Right cardiac atrium (tissue), 5 donors: Measurements from ENCODE around the gene DEGS2. TPM values are rescaled to one million over a fixed set of nuclear protein-coding genes. Genes with fewer than 3 reads are reported as not detected.

Experiments
- ATAC-seq, 2 donors: fragments of 200-7000 bp; cut with Tn5 transposase; one replicate each; pipeline versions ENCODE4 v1.8.0 to v1.9.1; 2020; ENCODE audit warnings: moderate library complexity in 2 of 2, mild to moderate bottlenecking in 1 of 2
- DNase-seq, 3 donors: peaks; one replicate each; pipeline ENCODE4 v3.0.0-alpha.2; 2020
- H3K27ac ChIP-seq: one replicate; pipeline ENCODE4 v1.5.1; 2013; ENCODE audit warnings: mild to moderate bottlenecking, low read length, control low read depth, moderate library complexity
- H3K27me3 ChIP-seq: one replicate; pipeline ENCODE4 v1.6.1; 2013; ENCODE audit not compliant: control insufficient read depth, insufficient read depth
- H3K4me1 ChIP-seq: one replicate; pipeline ENCODE4 v1.6.1; 2013; ENCODE audit warnings: low read length; ENCODE audit not compliant: control insufficient read depth, insufficient read depth
- H3K4me3 ChIP-seq: one replicate; pipeline ENCODE4 v1.5.1; 2013; ENCODE audit warnings: low read length, control low read depth
- H3K9me3 ChIP-seq: one replicate; pipeline ENCODE4 v1.6.1; 2013; ENCODE audit warnings: low read length; ENCODE audit not compliant: control insufficient read depth
- WGBS: extraction: QIAGEN DNeasy Blood & Tissue Kit; methylation state at CpG from one replicate; pipeline ENCODE4 v1.1.7; 2013; 5-methylcytosine and 5-hydroxymethylcytosine counted together
- intact Hi-C, 4 donors: fragments of 100-400 bp; cut with DNase I; formaldehyde crosslinking; loops; one replicate each; pipeline versions ENCODE4 v1.11.0 to v1.14.0; 2022 to 2023
- polyA plus RNA-seq: library from polyadenylated mRNA; stranded (reverse); fragments of 200-250 nt; gene quantifications from one replicate; pipeline ENCODE4 v1.2.3, GENCODE V29; 2013
- total RNA-seq, 4 donors: library from RNA; stranded (reverse); fragmentation: NEBNext Ultra II Directional; extraction: Animal tissue kit (Norgen Biotek cat#: 25700); gene quantifications; one replicate each; pipeline ENCODE4 v1.2.1, GENCODE V29; 2021
- donor health status: healthy with polysubstance abuse.
- donor health status: DM: no; HTN: yes; CAD: no.
- donor health status: DM: no; HTN: no; CAD: no.
- donor health status: DM: no; HTN: yes; CAD: no; lungs with severe emphysema.
- donor health status: DM: yes; HTN: yes; CAD: no.

DEGS2 gene
- total and polyA plus RNA-seq, 5 donors: 0.11 to 0.42 (median 0.30) TPM; not detected in 1

- Histone ChIP-seq H3K27me3 (no peaks in the 10 kb centered on the region), H3K4me1 (peaks cover 22% of the 10 kb centered on the region), H3K9me3 (no peaks in the 10 kb centered on the region), H3K4me3 (no peak overlapping the region), H3K27ac (no peak overlapping the region)
- ATAC-seq (peak in 1 of 2 donors; percentile 10), DNase-seq (no peak)
- intact Hi-C loops: loop anchor here in 3 of 4 donors (5.0 to 10.0 kb wide), 3 partner anchors 54 to 127 kb away; no protein-coding TSS in a partner anchor
- 77% methylated on average over 10 of the region's 10 CpGs for WGBS
Observed at GRCh38 chr14:100108840-100109593, 50.4 kb downstream of the DEGS2 start.

GRCh38 chr14:100108042-100108825 lies 51.2 kb downstream of the DEGS2 start:
- intact Hi-C loops: loop anchor here in 3 of 4 donors (5.0 to 10.0 kb wide), 3 partner anchors 53 to 126 kb away; no protein-coding TSS in a partner anchor
- no peaks in the 10 kb centered on the region for H3K27me3 ChIP-seq
- no peak overlapping the region for H3K27ac ChIP-seq
- ATAC-seq (peak; percentile 75 to 84), DNase-seq (peak; percentile 87 to 94 (median 93))
- peaks cover 28% of the 10 kb centered on the region for H3K4me1 ChIP-seq
- no peaks in the 10 kb centered on the region for H3K9me3 ChIP-seq
- WGBS: 25% methylated on average over 13 of the region's 13 CpGs
- H3K4me3 ChIP-seq: no peak overlapping the region

GRCh38 chr14:100107236-100107635 lies 52.2 kb downstream of the DEGS2 start:
- 84% methylated on average over 5 of the region's 5 CpGs for WGBS
- no peak overlapping the region for H3K27ac ChIP-seq
- no peaks in the 10 kb centered on the region for H3K9me3 ChIP-seq
- H3K27me3 ChIP-seq: no peaks in the 10 kb centered on the region
- ATAC-seq (peak in 1 of 2 donors; percentile 20), DNase-seq (peak in 1 of 3 donors; percentile 38)
- peaks cover 31% of the 10 kb centered on the region for H3K4me1 ChIP-seq
- intact Hi-C loops: loop anchor here (2.0 to 10.0 kb wide), 4 partner anchors 52 to 125 kb away; no protein-coding TSS in a partner anchor
- H3K4me3 ChIP-seq: no peak overlapping the region

- peak overlapping the region; percentile 4 for H3K27ac ChIP-seq
- no peaks in the 10 kb centered on the region for H3K27me3 ChIP-seq
- intact Hi-C loops: loop anchor here (2.0 to 10.0 kb wide), 4 partner anchors 52 to 124 kb away; no protein-coding TSS in a partner anchor
- H3K4me3 ChIP-seq: no peak overlapping the region
- peak in 1 of 3 donors; percentile 63 for DNase-seq
- 52% methylated on average over 17 of the region's 17 CpGs for WGBS
- ATAC-seq: peak; percentile 63 to 65
- H3K4me1 ChIP-seq: peaks cover 29% of the 10 kb centered on the region
- H3K9me3 ChIP-seq: no peaks in the 10 kb centered on the region
Observed at GRCh38 chr14:100106250-100107112, 53.0 kb downstream of the DEGS2 start.

GRCh38 chr14:100105357-100106169 lies 53.9 kb downstream of the DEGS2 start:
- ATAC-seq (no peak), DNase-seq (peak in 2 of 3 donors; percentile 50 to 81)
- peaks cover 29% of the 10 kb centered on the region for H3K4me1 ChIP-seq
- no peak overlapping the region for H3K4me3 ChIP-seq
- intact Hi-C loops: loop anchor here (2.0 to 10.0 kb wide), 4 partner anchors 51 to 123 kb away; no protein-coding TSS in a partner anchor
- no peaks in the 10 kb centered on the region for H3K9me3 ChIP-seq
- H3K27ac ChIP-seq: no peak overlapping the region
- no peaks in the 10 kb centered on the region for H3K27me3 ChIP-seq
- 76% methylated on average over 16 of the region's 16 CpGs for WGBS

GRCh38 chr14:100104523-100105300 lies 54.7 kb downstream of the DEGS2 start:
- ATAC-seq (no peak), DNase-seq (no peak)
- H3K4me3 ChIP-seq: no peak overlapping the region
- intact Hi-C loops: loop anchor here in 3 of 4 donors (5.0 to 10.0 kb wide), 3 partner anchors 50 to 122 kb away; no protein-coding TSS in a partner anchor
- H3K4me1 ChIP-seq: peaks cover 29% of the 10 kb centered on the region
- no peak overlapping the region for H3K27ac ChIP-seq
- WGBS: 75% methylated on average over 7 of the region's 7 CpGs
- H3K9me3 ChIP-seq: no peaks in the 10 kb centered on the region
- H3K27me3 ChIP-seq: no peaks in the 10 kb centered on the region

- DNase-seq (no peak), ATAC-seq (no peak)
- Histone ChIP-seq H3K4me3 (no peak overlapping the region), H3K27ac (peak overlapping the region; percentile 89), H3K27me3 (no peaks in the 10 kb centered on the region), H3K9me3 (no peaks in the 10 kb centered on the region), H3K4me1 (peaks cover 29% of the 10 kb centered on the region)
- intact Hi-C loops: loop anchor here in 1 of 4 donors (10.0 kb wide), 2 partner anchors 49 to 91 kb away; no protein-coding TSS in a partner anchor
- WGBS: 69% methylated on average over 4 of the region's 4 CpGs
Observed at GRCh38 chr14:100104006-100104352, 55.5 kb downstream of the DEGS2 start.

GRCh38 chr14:100103250-100104005 lies 56.0 kb downstream of the DEGS2 start:
- Histone ChIP-seq H3K9me3 (no peaks in the 10 kb centered on the region), H3K4me1 (peaks cover 29% of the 10 kb centered on the region), H3K27ac (peak overlapping the region; percentile 89), H3K4me3 (no peak overlapping the region), H3K27me3 (no peaks in the 10 kb centered on the region)
- peak; percentile 71 to 82 for ATAC-seq
- intact Hi-C loops: loop anchor here in 1 of 4 donors (10.0 kb wide), 2 partner anchors 49 to 91 kb away; no protein-coding TSS in a partner anchor
- WGBS: 59% methylated on average over 10 of the region's 10 CpGs
- DNase-seq: peak in 1 of 3 donors; percentile 80
